HL-60/S4 treated with retinoic acid at 250 ng/mL for 4 days and 3 days (cell line): ENCODE measurements around the gene RTRAF.

Experiments used
- in situ Hi-C: fragments of 300-500 bp; cut with MboI; formaldehyde crosslinking; loops from 2 replicates; pipeline ENCODE4 v1.7.0; 2022; ENCODE audit warnings: low sequenced_read_pairs

Gene RTRAF

GRCh38 chr14:51989293-51990234 is at the start of gene RTRAF:
TSS of gene RTRAF (plus strand) at chr14:51989546. CDS start at chr14:51989640, 94 bp downstream.
- in situ Hi-C loops = no loop called here

DNA sequence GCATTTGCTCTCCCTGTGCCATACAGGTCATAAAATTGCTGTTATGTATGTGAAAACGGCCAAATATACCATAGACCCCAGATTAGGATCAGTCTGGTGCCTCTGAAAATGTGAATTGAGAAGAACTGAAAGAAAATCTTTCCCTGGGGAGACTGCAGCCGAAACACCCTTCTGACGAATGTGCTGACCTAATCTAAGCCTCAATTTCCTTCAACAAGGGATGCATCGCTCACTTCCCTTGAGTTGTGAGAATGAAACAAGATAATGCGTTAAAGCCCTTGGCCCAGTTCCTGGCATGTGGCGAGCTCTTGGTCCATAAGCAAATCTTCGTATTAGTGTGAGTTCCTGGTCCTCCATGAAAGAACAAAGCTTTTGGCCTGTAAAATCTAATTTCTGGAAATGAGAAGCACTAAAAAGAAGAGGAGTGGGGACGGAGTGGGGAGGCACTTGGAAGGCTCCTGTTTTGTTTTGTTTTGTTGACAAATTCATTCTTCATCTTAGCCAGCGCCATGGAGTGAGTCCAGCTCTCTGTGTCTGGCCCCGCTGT is 49.5 kb upstream of the RTRAF start:
- in situ Hi-C loops = no loop called here

DNA sequence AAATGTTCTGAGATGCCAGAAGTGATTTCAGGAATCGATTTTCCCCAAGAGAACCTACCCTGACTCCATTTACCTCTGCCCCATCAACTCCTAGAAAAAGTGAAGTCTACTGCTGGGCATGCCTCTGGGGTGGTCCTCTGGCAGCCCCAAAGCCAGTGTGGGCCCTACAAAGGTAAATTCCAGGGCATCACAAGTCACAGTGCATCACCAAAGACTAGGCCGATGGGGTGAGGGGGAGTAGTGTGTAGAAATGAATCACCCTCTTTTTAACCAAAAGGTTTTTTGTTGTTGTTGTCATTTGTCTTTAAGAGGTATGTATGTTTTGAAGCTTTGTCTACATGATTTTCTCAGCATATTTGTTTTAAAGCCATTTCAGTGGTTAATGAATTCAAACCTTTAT is 46.4 kb upstream of the RTRAF start:
- in situ Hi-C loops = no loop called here

GRCh38 chr14:51950007-51950406 is 39.3 kb upstream of the RTRAF start:
- in situ Hi-C loops = no loop called here

GRCh38 chr14:51951656-51952055 is 37.7 kb upstream of the RTRAF start:
- in situ Hi-C loops = no loop called here

- in situ Hi-C loops = no loop called here
Measured at GRCh38 chr14:51954031-51954430, 35.3 kb upstream of the RTRAF start.

DNA sequence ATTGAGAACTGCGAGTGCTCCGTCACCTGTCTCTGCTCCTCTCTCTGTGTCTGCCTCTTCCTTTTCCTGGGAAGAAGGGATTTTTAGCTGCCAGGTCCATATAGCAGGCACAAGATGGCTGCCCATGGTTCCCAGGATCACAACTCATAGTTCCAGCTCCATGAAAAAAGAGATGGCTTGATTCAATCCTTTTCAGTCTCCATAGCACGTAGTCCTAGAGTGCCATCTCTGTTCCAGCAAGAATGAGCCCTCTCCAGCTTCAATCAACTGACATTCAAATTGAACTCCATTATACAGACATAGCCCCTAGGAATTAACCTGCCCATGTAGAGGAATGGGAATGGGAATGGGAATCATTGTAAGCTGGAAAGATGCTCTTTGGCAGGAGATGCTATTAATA is 34.7 kb upstream of the RTRAF start:
- in situ Hi-C loops = no loop called here

DNA sequence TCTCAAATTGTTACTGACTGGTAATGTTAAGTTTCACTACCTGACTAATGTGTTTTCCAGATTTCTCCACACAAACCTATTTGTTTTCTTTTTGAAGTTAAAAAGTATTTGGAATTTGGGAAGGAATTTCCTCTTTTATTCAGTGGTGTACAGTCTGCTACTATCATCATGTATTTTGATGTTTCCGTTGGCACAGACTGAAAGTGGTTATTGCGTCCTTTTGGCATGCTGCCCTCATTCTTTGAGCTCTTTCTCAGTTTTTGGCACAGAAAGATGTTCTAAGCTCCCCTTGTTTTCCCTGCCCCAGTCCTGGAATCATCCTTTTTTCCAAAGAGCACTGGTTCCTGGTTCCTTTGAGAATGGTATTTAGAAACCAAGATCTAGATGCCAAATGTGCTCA is 31.4 kb upstream of the RTRAF start:
- in situ Hi-C loops = no loop called here

DNA sequence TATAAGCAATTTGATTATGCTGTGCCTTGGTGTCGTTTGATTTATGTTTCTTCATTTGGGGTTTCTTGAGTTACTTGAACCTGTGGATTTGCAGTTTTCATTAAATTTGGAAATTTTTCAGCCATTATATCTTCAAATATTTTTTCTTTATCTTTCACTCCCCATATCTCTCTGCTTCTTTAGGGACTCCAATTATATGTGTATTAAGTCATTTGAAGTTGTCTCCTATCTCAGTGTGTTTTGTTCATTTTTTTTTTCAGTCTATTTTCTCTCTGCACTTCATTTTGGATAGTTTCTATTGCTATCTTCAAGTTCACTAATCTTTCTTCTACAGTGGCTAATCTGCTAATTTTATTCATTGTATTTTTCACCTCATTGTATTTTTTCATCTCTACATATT is 29.4 kb upstream of the RTRAF start:
- in situ Hi-C loops = no loop called here

GRCh38 chr14:51960866-51961265 is 28.5 kb upstream of the RTRAF start:
- in situ Hi-C loops = no loop called here

DNA sequence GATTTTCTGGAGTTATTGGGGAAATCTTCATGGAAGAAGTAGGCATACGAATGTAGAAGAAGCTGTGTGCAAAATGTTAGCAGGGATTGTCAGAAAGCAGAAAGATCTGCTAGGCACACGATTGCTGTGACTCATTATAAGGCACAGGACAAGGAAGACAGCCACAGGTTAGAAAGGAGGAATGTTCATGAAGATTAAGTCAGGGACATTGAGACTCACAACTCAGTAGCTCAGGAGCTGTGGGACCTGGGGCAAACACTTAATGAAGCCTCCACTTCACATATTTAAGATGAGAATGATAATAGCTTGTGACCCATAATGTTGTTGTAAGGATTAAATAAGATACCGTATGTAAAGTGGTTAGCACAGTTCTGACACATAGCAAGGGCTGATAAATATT is 26.6 kb upstream of the RTRAF start:
- in situ Hi-C loops = no loop called here

DNA sequence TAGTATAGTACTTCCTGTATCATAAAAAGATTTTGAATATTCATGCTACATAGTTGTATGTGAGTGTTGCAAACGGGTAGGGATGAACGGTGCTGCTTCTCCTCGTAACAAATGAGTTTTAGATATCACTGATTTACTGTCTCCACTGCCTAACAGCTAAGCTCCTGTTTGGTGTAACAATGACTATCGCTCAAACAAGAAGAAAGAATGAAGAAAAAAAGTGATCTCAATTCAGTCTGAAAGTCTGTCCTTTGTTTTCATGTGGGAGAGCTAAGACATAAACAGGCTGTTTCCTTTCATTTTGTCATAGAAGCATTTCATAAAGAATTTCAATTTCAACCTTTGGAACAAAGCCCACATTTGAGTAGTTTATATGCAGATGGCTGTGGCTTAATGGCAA is 26.1 kb upstream of the RTRAF start:
- in situ Hi-C loops = no loop called here

DNA sequence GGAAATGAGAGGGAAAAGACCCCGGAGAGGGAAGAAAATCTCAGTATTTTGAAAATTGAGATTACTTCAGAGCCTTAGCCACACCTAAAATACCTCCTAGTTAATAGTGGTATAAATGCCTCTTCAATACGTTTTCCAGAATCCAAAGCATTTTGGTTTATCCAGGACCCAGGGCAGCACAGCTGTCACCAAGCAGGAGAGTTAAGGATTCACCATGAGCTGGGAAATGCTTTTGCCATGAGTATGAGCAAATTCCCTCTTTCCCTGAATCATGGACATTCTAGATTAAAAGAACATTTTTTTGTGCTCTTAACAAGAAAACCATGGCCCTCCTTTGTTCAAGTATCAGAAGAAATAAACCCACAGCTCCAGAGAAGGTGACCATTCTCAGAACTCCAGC is 21.8 kb upstream of the RTRAF start:
- in situ Hi-C loops = no loop called here

DNA sequence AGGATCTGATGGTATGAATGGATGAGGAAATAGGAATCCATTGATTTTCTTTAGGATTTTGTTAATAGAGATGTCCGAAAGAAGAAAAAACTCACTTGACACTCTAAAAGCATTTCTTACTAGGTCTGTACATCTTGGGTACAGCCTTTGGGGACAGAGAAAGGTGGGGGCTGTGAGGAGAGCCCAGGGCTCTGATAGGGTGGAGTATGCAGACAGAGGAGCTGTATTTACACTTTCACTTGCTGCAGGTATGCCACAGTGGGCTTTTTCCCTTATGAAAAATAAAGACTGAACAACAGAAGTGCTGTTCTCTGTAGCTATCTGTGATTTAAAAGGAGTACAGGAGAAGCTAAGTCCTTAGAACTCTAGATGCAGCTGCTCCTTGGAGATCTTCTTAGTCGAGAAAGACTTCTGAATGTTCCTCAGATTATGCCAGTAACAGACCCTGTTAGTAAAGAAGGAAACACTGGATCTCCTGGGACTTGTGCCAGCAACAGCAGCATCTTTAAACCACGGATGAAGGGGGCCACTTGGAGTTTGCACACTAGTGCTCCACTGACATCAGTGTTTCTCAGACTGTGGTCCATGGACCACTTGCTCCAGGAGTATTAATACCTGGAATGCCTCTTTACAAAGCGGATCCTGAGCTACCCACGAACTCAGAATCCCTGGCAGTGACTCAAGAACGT is 19.4 kb upstream of the RTRAF start:
- in situ Hi-C loops = no loop called here

DNA sequence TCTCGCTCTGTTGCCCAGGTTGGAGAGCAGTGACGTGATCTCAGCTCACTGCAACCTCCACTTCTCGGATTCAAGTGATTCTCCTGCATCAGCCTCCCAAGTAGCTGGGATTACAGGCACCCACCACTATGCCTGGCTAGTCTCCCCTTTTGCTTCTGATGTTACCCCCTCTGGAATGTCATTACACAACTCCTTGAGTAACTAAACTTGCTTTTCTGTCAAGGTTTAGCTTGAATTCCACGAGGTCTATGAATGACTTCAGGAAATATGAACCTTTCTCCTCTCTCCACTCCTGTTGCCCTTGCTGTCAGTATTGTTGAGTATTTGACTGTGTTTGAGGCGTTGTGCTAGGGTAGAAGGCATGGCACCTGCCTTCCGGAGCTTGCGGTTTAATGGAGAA is 16.8 kb upstream of the RTRAF start:
- in situ Hi-C loops = no loop called here

GRCh38 chr14:51977075-51977474 is 12.3 kb upstream of the RTRAF start:
- in situ Hi-C loops = no loop called here

- in situ Hi-C loops = no loop called here
Measured at GRCh38 chr14:51978681-51979085, 10.7 kb upstream of the RTRAF start.

- in situ Hi-C loops = no loop called here
Measured at GRCh38 chr14:51979088-51979709, 10.1 kb upstream of the RTRAF start.

GRCh38 chr14:51981218-51981854 is 8.0 kb upstream of the RTRAF start:
- in situ Hi-C loops = no loop called here

GRCh38 chr14:51988221-51988620 is 1.1 kb upstream of the RTRAF start:
- in situ Hi-C loops = no loop called here

- in situ Hi-C loops = no loop called here
Measured at GRCh38 chr14:51990488-51990887, 1.1 kb downstream of the RTRAF start.
